ENCODE measurements around the gene CIP2A.

The CIP2A gene

DNA sequence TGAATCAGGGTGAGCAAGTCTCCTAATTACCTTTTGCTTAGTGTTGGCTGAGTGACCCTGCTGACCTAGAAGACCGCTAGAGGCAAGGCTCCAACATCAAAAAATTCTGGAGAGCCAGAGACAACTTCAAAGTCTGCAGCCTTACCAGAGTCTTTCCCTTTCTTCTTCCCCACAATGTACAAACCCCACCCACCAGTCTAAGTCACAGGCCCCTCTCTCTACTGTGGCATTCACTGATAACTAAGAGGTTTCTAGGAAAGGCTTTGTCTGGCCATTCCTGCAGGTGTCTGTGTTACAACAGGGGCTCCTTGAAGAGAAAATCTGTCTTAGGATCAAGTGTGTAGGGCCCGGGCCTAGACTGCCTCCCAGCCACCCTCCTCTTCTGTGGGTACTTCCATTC is 79.4 kb downstream of the CIP2A start:
- no peak for DNase-seq (ENCODE audit: low spot score)

DNA sequence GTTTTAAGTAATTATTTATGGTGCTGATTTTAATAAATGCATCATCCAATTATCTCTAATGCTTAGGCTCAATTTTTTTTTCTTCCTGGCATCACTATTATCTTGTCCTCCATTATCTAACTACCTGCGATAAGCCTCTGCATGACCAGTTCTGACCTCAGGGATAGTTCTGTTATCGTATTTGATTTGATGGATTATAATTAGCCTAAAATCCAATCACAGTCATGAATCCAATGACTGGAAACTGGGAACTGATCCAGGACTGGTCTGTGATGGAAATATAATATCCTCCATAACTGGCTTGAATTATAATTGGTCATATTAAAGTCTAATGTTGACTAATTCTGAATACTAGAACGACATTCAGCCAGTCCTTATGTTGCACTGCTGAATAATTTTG is 80.0 kb downstream of the CIP2A start:
- no peak for DNase-seq (ENCODE audit: low spot score)

DNA sequence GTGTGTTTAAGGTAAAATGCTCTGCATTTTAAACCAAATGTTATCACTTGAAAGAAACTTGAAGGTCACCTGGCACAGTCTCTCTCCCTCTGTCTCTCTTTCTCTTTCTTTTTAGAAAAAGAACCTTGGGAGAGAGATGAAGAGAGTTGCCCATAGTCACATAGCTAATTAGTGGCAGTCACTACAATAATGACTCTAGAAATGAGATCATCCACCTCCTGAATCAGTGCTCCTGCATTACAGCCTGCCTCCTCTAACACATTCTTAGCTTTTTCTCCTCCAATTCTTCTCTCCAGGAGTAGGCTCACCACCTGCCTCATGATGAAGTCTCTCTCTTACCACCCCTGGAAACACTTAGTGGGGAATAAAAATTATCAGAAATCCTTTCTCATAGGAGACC is 81.3 kb downstream of the CIP2A start:
- no peak for DNase-seq (ENCODE audit: low spot score)

DNA sequence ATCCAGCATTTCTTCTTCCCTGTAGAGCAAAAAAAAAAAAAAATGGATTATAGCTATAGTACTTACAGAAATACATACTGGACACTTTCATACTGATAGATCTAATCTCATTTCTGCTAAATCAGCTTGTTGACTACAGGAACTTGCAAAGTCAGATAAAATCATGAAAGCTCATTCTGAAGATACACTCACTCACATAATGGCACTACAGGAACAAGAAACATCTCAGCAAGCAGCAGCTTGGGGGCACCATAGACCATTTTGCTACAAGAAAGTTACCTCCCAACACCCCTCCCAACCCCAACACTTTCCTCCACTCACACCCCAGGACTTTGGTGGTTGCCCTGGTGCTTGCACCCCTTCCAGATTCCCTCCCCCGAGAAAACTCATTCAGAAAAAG is 83.4 kb downstream of the CIP2A start:
- no peak for DNase-seq (ENCODE audit: low spot score)

DNA sequence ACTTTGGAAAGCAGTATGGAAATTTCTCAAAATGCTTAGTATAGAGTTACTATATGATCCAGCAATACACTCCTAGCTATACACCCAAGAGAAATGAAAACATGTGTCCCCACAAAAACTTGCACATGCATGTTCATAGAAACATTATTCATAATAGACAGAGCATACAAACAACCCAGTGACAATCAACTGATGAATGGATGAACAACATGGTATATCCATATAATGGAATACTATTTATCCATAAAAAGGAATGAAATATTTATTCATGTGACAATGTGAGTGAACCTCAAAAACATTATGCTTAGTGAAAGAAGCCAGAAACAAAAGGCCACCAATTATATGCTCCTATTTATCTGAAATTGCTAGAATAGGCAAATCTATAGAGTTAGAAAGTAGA is 85.5 kb downstream of the CIP2A start:
- DNase-seq (ENCODE audit: low spot score): no peak

DNA sequence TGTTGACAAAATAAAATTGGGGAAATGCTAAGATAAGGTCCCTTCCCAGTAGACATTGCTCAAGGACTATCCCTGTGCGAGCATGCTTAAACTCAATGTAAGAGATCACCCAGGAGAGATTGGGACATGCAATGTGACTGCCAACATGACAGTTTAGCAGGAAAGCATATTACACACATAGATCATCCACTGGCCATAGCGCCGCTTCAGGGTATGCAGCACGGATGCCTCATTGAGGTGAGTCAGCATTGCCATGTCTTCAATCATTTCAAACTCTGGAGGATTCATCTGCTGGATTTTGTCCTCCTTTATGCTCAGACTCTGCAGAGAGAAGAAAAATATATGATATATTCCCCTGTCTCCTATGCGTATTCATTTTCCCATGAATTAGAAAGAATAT is 87.7 kb downstream of the CIP2A start:
- no peak for DNase-seq (ENCODE audit: low spot score)

DNA sequence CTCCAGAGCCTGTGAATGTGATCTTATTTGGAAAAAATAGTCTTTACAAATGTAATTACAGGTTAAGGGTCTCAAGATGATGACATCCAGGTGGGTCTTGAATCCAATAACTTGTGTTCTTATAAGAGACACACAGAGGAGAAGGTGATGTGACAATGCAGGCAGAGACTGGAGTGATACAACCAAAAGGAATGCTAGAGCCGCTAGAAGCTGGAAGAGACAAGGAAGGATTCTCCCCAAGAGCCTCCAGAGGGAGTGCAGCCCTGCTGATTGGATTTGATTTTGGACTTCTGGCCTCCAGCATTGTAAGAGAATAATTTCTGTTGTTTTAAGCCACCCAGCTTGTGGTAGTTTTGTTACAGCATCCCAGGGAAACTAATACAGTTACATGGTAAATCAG is 88.5 kb downstream of the CIP2A start:
- DNase-seq (ENCODE audit: low spot score): no peak

All from hepatic stellate cell (primary cell).